ENCODE results near the gene PRDM16.

The PRDM16 gene

GRCh38 chr1:3439346-3440299 is 370.6 kb downstream of the PRDM16 start:
- in situ Hi-C loops (cut with MboI; ENCODE audit: low sequenced_read_pairs, unreplicated experiment) = no loop called here
- no peak for TF ChIP-seq CTCF (IDR thresholded peaks at IDR 0.05; ENCODE audit: borderline replicate concordance, control extremely low read depth, extremely low read depth, insufficient read depth, missing control alignments)
- DNase-seq (ENCODE audit: low spot score) = no peak

GRCh38 chr1:3440300-3440681 is 371.3 kb downstream of the PRDM16 start:
- no peak for TF ChIP-seq CTCF (IDR thresholded peaks at IDR 0.05; ENCODE audit: borderline replicate concordance, control extremely low read depth, extremely low read depth, insufficient read depth, missing control alignments)
- in situ Hi-C loops (cut with MboI; ENCODE audit: low sequenced_read_pairs, unreplicated experiment) = no loop called here
- no peak for DNase-seq (ENCODE audit: low spot score)

- DNase-seq (ENCODE audit: low spot score) = no peak
- in situ Hi-C loops (cut with MboI; ENCODE audit: low sequenced_read_pairs, unreplicated experiment) = no loop called here
- TF ChIP-seq CTCF (IDR thresholded peaks at IDR 0.05; ENCODE audit: borderline replicate concordance, control extremely low read depth, extremely low read depth, insufficient read depth, missing control alignments) = no peak
Observed at GRCh38 chr1:3440711-3441409, 371.9 kb downstream of the PRDM16 start.

GRCh38 chr1:3441410-3441847 is 372.4 kb downstream of the PRDM16 start:
- in situ Hi-C loops (cut with MboI; ENCODE audit: low sequenced_read_pairs, unreplicated experiment) = no loop called here
- DNase-seq (ENCODE audit: low spot score) = no peak
- no peak for TF ChIP-seq CTCF (IDR thresholded peaks at IDR 0.05; ENCODE audit: borderline replicate concordance, control extremely low read depth, extremely low read depth, insufficient read depth, missing control alignments)

GRCh38 chr1:3441880-3442279 is 372.9 kb downstream of the PRDM16 start:
- in situ Hi-C loops (cut with MboI; ENCODE audit: low sequenced_read_pairs, unreplicated experiment) = no loop called here
- TF ChIP-seq CTCF (IDR thresholded peaks at IDR 0.05; ENCODE audit: borderline replicate concordance, control extremely low read depth, extremely low read depth, insufficient read depth, missing control alignments) = no peak
- no peak for DNase-seq (ENCODE audit: low spot score)

GRCh38 chr1:3442331-3442730 is 373.3 kb downstream of the PRDM16 start:
- DNase-seq (ENCODE audit: low spot score) = no peak
- in situ Hi-C loops (cut with MboI; ENCODE audit: low sequenced_read_pairs, unreplicated experiment) = no loop called here
- TF ChIP-seq CTCF (IDR thresholded peaks at IDR 0.05; ENCODE audit: borderline replicate concordance, control extremely low read depth, extremely low read depth, insufficient read depth, missing control alignments) = no peak
